C4-2B (cell line): ENCODE results near the gene NTMT1.

Experiments used
- ZFX ChIP-seq: fragments of 450-650 bp; IDR thresholded peaks from 2 replicates; pipeline ENCODE4 v1.6.1; 2017
- TF ChIP-seq, protein P1 (sequence below): fragments of 450-650 bp; conservative IDR thresholded peaks from 2 replicates; pipeline ENCODE4 v1.5.1; 2017; ENCODE audit warnings: mild to moderate bottlenecking

DNA sequence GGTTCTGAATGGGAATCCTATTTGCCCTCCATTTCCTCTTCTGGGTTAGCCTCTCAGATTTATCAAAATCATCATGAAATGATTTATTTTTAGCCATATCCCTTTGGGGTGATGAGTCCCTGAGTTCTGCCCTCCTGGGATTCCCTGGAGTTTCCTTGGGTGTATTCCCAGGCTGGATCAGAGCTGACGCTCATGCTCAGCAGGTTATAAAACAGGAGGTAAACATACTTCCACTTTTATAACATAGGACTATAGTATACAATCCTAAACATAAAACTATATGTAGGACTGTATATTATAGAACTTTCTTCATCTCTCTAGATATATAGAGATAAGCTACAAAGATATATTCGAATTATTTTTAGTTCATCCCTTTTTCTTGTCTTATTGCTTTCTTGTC is 35.1 kb downstream of the NTMT1 start:
- TF ChIP-seq, protein P1, sequence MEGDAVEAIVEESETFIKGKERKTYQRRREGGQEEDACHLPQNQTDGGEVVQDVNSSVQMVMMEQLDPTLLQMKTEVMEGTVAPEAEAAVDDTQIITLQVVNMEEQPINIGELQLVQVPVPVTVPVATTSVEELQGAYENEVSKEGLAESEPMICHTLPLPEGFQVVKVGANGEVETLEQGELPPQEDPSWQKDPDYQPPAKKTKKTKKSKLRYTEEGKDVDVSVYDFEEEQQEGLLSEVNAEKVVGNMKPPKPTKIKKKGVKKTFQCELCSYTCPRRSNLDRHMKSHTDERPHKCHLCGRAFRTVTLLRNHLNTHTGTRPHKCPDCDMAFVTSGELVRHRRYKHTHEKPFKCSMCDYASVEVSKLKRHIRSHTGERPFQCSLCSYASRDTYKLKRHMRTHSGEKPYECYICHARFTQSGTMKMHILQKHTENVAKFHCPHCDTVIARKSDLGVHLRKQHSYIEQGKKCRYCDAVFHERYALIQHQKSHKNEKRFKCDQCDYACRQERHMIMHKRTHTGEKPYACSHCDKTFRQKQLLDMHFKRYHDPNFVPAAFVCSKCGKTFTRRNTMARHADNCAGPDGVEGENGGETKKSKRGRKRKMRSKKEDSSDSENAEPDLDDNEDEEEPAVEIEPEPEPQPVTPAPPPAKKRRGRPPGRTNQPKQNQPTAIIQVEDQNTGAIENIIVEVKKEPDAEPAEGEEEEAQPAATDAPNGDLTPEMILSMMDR: no peak
- no peak for TF ChIP-seq ZFX
